GM23338 (cell line): Measurements from ENCODE around the gene KIF6. TPM values are rescaled to one million over a fixed set of nuclear protein-coding genes. Genes with fewer than 3 reads are reported as not detected.
A peak's percentile ranks its signal among the peaks of the same experiment; 100 is the strongest.

Experiments used
- ATAC-seq: fragments of 200-7000 bp; cut with Tn5 transposase; 3 replicates; pipeline ENCODE4 v1.9.1; 2020
- DNase-seq: peaks from one replicate; pipeline ENCODE4 v3.0.0-alpha.2; 2015; ENCODE audit warnings: low spot score
- H2AFZ ChIP-seq: fragments of 200-600 bp; sonication (generic); 2 replicates; pipeline ENCODE4 v1.8.0; 2016; ENCODE audit warnings: antibody characterized with exemption, mild to moderate bottlenecking, moderate library complexity
- H3F3A ChIP-seq: fragments of 200-600 bp; sonication (generic); replicated peaks from 2 replicates; pipeline ENCODE4 v1.8.0; 2017; ENCODE audit warnings: antibody characterized with exemption, mixed run types, low read depth
- H3K27ac ChIP-seq: fragments of 200-600 bp; sonication (generic); 2 replicates; pipeline ENCODE4 v1.6.1; 2016; ENCODE audit warnings: low read depth
- H3K27me3 ChIP-seq: fragments of 200-600 bp; sonication (generic); 2 replicates; pipeline ENCODE4 v1.8.0; 2016; ENCODE audit warnings: mild to moderate bottlenecking, mixed run types, moderate library complexity; ENCODE audit not compliant: insufficient read depth
- H3K36me3 ChIP-seq: fragments of 200-600 bp; sonication (generic); 2 replicates; pipeline ENCODE4 v1.8.0; 2016; ENCODE audit warnings: mild to moderate bottlenecking; ENCODE audit not compliant: insufficient read depth
- H3K4me1 ChIP-seq: fragments of 200-600 bp; sonication (generic); 2 replicates; pipeline ENCODE4 v1.8.0; 2016; ENCODE audit warnings: mild to moderate bottlenecking, moderate library complexity; ENCODE audit not compliant: insufficient read depth
- H3K4me2 ChIP-seq: fragments of 200-600 bp; sonication (generic); 2 replicates; pipeline ENCODE4 v1.7.1; 2017; ENCODE audit warnings: mixed run types
- H3K4me3 ChIP-seq: fragments of 200-600 bp; sonication (generic); 2 replicates; pipeline ENCODE4 v1.6.1; 2016; ENCODE audit warnings: mixed run types
- H3K79me2 ChIP-seq: fragments of 200-600 bp; sonication (generic); replicated peaks from 2 replicates; pipeline ENCODE4 v1.8.0; 2017; ENCODE audit warnings: mild to moderate bottlenecking; ENCODE audit not compliant: insufficient read depth
- H3K9me2 ChIP-seq: fragments of 200-600 bp; sonication (generic); 2 replicates; pipeline ENCODE4 v1.8.0; 2017; ENCODE audit not compliant: insufficient read depth
- H4K20me1 ChIP-seq: fragments of 200-600 bp; sonication (generic); replicated peaks from 2 replicates; pipeline ENCODE4 v1.8.0; 2017; ENCODE audit warnings: mild to moderate bottlenecking; ENCODE audit not compliant: insufficient read depth
- H3K27ac Mint-ChIP-seq: 2 replicates; pipeline ENCODE4 v1.8.0; 2020; ENCODE audit warnings: inconsistent platforms, mild to moderate bottlenecking, moderate library complexity, mixed read lengths
- H3K27me3 Mint-ChIP-seq: 3 replicates; pipeline ENCODE4 v1.8.0; 2022; ENCODE audit warnings: low read depth, mild to moderate bottlenecking, moderate library complexity, mixed read lengths, inconsistent platforms; ENCODE audit not compliant: insufficient read depth, poor library complexity
- H3K36me3 Mint-ChIP-seq: 3 replicates; pipeline ENCODE4 v1.8.0; 2021; ENCODE audit warnings: low read depth, mild to moderate bottlenecking, inconsistent platforms, moderate library complexity, mixed read lengths
- H3K4me1 Mint-ChIP-seq: 3 replicates; pipeline ENCODE4 v1.8.0; 2020; ENCODE audit warnings: mild to moderate bottlenecking, inconsistent platforms, mixed read lengths
- H3K4me3 Mint-ChIP-seq: 3 replicates; pipeline ENCODE4 v1.8.0; 2021; ENCODE audit warnings: moderate library complexity, mild to moderate bottlenecking, inconsistent platforms, mixed read lengths
- H3K9me3 Mint-ChIP-seq: 3 replicates; pipeline ENCODE4 v1.8.0; 2020; ENCODE audit warnings: moderate library complexity, mild to moderate bottlenecking, inconsistent platforms, mixed read lengths
- CREB1 ChIP-seq: fragments of 250-450 bp; sonication (Bioruptor Pico); IDR thresholded peaks from 2 replicates; pipeline ENCODE4 v1.5.0; 2020; ENCODE audit warnings: low read depth, mild to moderate bottlenecking, moderate library complexity
- CTCF ChIP-seq, 2 experiments: fragments of 200-600 bp in 1 of 2; sonication (generic) in 1 of 2; conservative IDR thresholded peaks; 2 replicates each; pipeline versions ENCODE4 v1.5.1 to v1.6.1; 2016 to 2017; ENCODE audit warnings: antibody characterized with exemption in 2 of 2, low read depth in 2 of 2, mild to moderate bottlenecking in 2 of 2, moderate library complexity in 1 of 2
- ETS1 ChIP-seq: IDR thresholded peaks from 2 replicates; pipeline ENCODE4 v1.6.1; 2016; ENCODE audit warnings: antibody characterized with exemption
- EZH2 ChIP-seq: fragments of 200-600 bp; sonication (generic); IDR thresholded peaks from one replicate; pipeline ENCODE4 v1.8.0; 2017; ENCODE audit warnings: antibody characterized with exemption, mild to moderate bottlenecking, low read depth; ENCODE audit not compliant: unreplicated experiment
- EZH2phosphoT487 ChIP-seq: fragments of 200-600 bp; sonication (generic); IDR thresholded peaks from one replicate; pipeline ENCODE4 v1.8.1; 2018; ENCODE audit warnings: antibody characterized with exemption; ENCODE audit not compliant: unreplicated experiment
- JUNB ChIP-seq: IDR thresholded peaks from one replicate; pipeline ENCODE4 v1.6.1; 2016; ENCODE audit warnings: antibody characterized with exemption; ENCODE audit not compliant: unreplicated experiment
- NANOG ChIP-seq: IDR thresholded peaks from 2 replicates; pipeline ENCODE4 v1.6.1; 2016; ENCODE audit warnings: antibody characterized with exemption, borderline replicate concordance
- POLR2AphosphoS5 ChIP-seq: IDR thresholded peaks from 2 replicates; pipeline ENCODE4 v1.6.1; 2016; ENCODE audit warnings: antibody characterized with exemption, low read depth
- STAT1 ChIP-seq: IDR thresholded peaks from one replicate; pipeline ENCODE4 v1.6.1; 2016; ENCODE audit warnings: antibody characterized with exemption; ENCODE audit not compliant: unreplicated experiment
- ZNF114 ChIP-seq: fragments of 250-450 bp; sonication (Bioruptor Pico); IDR thresholded peaks from 2 replicates; pipeline ENCODE4 v1.5.0; 2020; ENCODE audit warnings: mild to moderate bottlenecking, moderate library complexity
- ZNF462 ChIP-seq: fragments of 250-450 bp; sonication (Bioruptor Pico); IDR thresholded peaks from 2 replicates; pipeline ENCODE4 v1.5.0; 2020; ENCODE audit warnings: mild to moderate bottlenecking, moderate library complexity
- polyA plus RNA-seq: library from polyadenylated mRNA; unstranded; fragments of >200 nt; fragmentation: Nextera tagmentation; extraction: Ambion mirVana; gene quantifications from 2 replicates; pipeline ENCODE4 v1.2.1, GENCODE V29; 2016
- total RNA-seq: library from RNA; depleted of rRNA; stranded (reverse); fragments of >200 nt; shearing (Covaris generic); gene quantifications from 2 replicates; pipeline ENCODE4 v1.2.3, GENCODE V29; 2014

The KIF6 gene
- total and polyA plus RNA-seq, 2 experiments from 2014 or later = 0.87 to 1.7 TPM

- Mint-ChIP-seq H3K27me3 (peaks cover 6% of the 10 kb centered on the region), H3K4me3 (no peak overlapping the region), H3K4me1 (peaks cover 8% of the 10 kb centered on the region), H3K9me3 (no peaks in the 10 kb centered on the region), H3K27ac (no peak overlapping the region), H3K36me3 (no peaks in the 10 kb centered on the region)
- H3K4me3 ChIP-seq = no peak overlapping the region
- no peak overlapping the region for H3K4me2 ChIP-seq
- no peak for TF ChIP-seq EZH2
- peak; percentile 66 to 86 for TF ChIP-seq CTCF (conservative IDR thresholded peaks at IDR 0.05; ENCODE audit: low read depth in 2 of 2)
- no peak for TF ChIP-seq STAT1
- no peak for TF ChIP-seq EZH2phosphoT487
- no peak for TF ChIP-seq ZNF114
- TF ChIP-seq CREB1 (CRISPR knock-in tag) = 0 out of 2 replicates have a peak, but pooled peaks have one; percentile 31
- no peak for TF ChIP-seq NANOG
- no peak for TF ChIP-seq POLR2AphosphoS5
- no peak for TF ChIP-seq JUNB
- TF ChIP-seq ETS1 = no peak
- no peaks in the 10 kb centered on the region for H3F3A ChIP-seq
- peak overlapping the region; percentile 84; the same call in 1 of the 2 replicates for H2AFZ ChIP-seq
- no peaks in the 10 kb centered on the region for H3K4me1 ChIP-seq
- no peaks in the 10 kb centered on the region for H3K79me2 ChIP-seq
- H3K9me2 ChIP-seq = no peaks in the 10 kb centered on the region
- ATAC-seq (peak; percentile 95), DNase-seq (peak; percentile 93)
- no peaks in the 10 kb centered on the region for H4K20me1 ChIP-seq
- H3K36me3 ChIP-seq = no peaks in the 10 kb centered on the region
- no peaks in the 10 kb centered on the region for H3K27me3 ChIP-seq
- no peak overlapping the region for H3K27ac ChIP-seq
Observed at GRCh38 chr6:39361657-39362486, 363.3 kb downstream of the KIF6 start.

DNA sequence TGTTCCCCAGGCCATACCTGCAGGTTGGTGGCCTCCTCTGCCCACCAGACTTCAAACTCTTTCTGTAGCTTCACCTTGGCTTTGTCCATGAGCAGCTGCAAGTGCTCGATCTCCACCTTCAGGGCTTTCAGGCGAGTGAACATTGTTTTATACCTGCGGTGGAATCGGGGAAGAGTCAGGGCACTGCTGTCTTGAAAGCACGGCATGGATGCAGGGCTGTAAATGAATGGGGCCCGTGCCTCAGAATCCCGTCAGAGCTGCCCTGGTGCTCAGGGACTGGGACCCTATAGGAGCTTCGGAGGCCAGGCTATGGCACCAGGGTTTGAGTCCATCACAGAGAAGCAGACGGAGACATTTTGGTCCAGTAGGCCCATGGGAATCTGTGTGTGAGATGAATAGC lies 364.8 kb downstream of the KIF6 start:
- Mint-ChIP-seq H3K4me3 (no peak overlapping the region), H3K4me1 (peaks cover 8% of the 10 kb centered on the region; the same call in 2 of the 3 replicates), H3K36me3 (no peaks in the 10 kb centered on the region), H3K9me3 (no peaks in the 10 kb centered on the region), H3K27ac (no peak overlapping the region), H3K27me3 (peaks cover 6% of the 10 kb centered on the region)
- Histone ChIP-seq H3K27ac (no peak overlapping the region), H4K20me1 (no peaks in the 10 kb centered on the region), H3K9me2 (no peaks in the 10 kb centered on the region), H2AFZ (no peak overlapping the region), H3K36me3 (no peaks in the 10 kb centered on the region), H3K79me2 (no peaks in the 10 kb centered on the region), H3F3A (no peaks in the 10 kb centered on the region), H3K27me3 (no peaks in the 10 kb centered on the region), H3K4me3 (no peak overlapping the region), H3K4me2 (no peak overlapping the region), H3K4me1 (no peaks in the 10 kb centered on the region)
- DNase-seq (no peak), ATAC-seq (no peak)
- no peak for TF ChIP-seq EZH2
- no peak for TF ChIP-seq ETS1
- TF ChIP-seq STAT1 = no peak
- TF ChIP-seq ZNF462 = no peak
